ENCODE results near the gene MED25. TPM values are rescaled to one million over a fixed set of nuclear protein-coding genes. Genes with fewer than 3 reads are reported as not detected.

The MED25 gene
- polyA plus RNA-seq, 1 donor from 2014 or later, result 18.9 TPM

DNA sequence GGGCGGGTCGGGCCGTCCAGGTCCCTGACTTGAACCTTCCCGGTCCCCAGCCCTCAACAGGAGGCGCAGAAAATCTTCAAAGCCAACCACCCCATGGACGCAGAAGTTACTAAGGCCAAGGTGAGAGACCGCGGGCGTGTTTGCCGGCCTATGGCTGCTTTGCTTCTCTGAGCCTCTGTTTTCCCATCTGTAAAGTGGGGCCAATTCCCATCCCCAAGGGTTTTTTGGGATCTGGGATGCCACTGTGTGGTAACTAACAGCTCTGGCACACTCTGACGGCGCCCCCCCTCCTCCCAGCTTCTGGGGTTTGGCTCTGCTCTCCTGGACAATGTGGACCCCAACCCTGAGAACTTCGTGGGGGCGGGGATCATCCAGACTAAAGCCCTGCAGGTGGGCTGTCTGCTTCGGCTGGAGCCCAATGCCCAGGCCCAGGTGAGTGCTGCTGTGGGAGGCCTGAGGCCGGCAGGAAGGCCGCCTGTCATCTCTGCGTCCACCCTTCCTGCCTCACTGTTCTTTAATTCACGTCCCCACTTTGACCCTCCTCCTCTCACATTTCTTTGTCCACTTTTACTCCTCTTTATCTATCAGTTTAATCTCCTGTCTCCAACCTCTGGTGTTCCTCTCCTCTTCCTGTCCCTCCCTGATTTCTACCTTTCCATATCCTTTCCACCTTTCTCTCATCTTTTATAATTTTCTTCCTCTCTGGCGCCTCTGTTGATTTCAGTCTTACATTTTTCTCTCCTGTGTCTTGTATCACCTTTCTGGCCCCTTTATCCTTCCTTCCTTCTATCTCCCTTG is 12.1 kb upstream of the MED25 start:
- H3K27me3 ChIP-seq (ENCODE audit: insufficient read depth, low read depth, low read length), result no peaks in the 10 kb centered on the region
- no peak overlapping the region for H2AFZ ChIP-seq (ENCODE audit: low read depth, low read length)
- TF ChIP-seq, protein P1, sequence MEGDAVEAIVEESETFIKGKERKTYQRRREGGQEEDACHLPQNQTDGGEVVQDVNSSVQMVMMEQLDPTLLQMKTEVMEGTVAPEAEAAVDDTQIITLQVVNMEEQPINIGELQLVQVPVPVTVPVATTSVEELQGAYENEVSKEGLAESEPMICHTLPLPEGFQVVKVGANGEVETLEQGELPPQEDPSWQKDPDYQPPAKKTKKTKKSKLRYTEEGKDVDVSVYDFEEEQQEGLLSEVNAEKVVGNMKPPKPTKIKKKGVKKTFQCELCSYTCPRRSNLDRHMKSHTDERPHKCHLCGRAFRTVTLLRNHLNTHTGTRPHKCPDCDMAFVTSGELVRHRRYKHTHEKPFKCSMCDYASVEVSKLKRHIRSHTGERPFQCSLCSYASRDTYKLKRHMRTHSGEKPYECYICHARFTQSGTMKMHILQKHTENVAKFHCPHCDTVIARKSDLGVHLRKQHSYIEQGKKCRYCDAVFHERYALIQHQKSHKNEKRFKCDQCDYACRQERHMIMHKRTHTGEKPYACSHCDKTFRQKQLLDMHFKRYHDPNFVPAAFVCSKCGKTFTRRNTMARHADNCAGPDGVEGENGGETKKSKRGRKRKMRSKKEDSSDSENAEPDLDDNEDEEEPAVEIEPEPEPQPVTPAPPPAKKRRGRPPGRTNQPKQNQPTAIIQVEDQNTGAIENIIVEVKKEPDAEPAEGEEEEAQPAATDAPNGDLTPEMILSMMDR (IDR thresholded peaks at IDR 0.05; ENCODE audit: poor library complexity, severe bottlenecking), result no peak
- no peak for TF ChIP-seq RAD21 (conservative IDR thresholded peaks at IDR 0.05)
- TF ChIP-seq EP300 (conservative IDR thresholded peaks at IDR 0.05; ENCODE audit: poor library complexity, severe bottlenecking), result no peak
- no peak for TF ChIP-seq MXI1 (conservative IDR thresholded peaks at IDR 0.05; ENCODE audit: poor library complexity, severe bottlenecking)
- TF ChIP-seq TAF1 (IDR thresholded peaks at IDR 0.05; ENCODE audit: low read depth), result no peak
- H3K9ac ChIP-seq (ENCODE audit: low read length), result no peak overlapping the region
- H3F3A ChIP-seq (ENCODE audit: insufficient read depth, low read length, poor library complexity, severe bottlenecking), result no peaks in the 10 kb centered on the region
- no peak overlapping the region for H3K4me3 ChIP-seq (ENCODE audit: low read length)
- no peaks in the 10 kb centered on the region for H3K9me2 ChIP-seq (ENCODE audit: insufficient read depth, low read length)
- H3K27ac ChIP-seq (ENCODE audit: low read length), result no peak overlapping the region
- no peaks in the 10 kb centered on the region for H3K9me3 ChIP-seq (ENCODE audit: low read length)
- H3K79me2 ChIP-seq (replicated peaks; ENCODE audit: insufficient read depth, low read length), result no peaks in the 10 kb centered on the region
- no peak overlapping the region for H3K4me2 ChIP-seq (ENCODE audit: low read length)
- no peaks in the 10 kb centered on the region for H4K20me1 ChIP-seq (ENCODE audit: insufficient read depth)
- no peaks in the 10 kb centered on the region for H3K36me3 ChIP-seq (ENCODE audit: insufficient read depth, low read length)

DNA sequence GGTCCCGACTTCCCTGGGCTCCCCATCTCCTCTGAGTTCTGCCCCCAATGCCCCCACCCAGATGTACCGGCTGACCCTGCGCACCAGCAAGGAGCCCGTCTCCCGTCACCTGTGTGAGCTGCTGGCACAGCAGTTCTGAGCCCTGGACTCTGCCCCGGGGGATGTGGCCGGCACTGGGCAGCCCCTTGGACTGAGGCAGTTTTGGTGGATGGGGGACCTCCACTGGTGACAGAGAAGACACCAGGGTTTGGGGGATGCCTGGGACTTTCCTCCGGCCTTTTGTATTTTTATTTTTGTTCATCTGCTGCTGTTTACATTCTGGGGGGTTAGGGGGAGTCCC is 11.5 kb upstream of the MED25 start:
- Histone ChIP-seq H3K9me3 (ENCODE audit: low read length) (no peaks in the 10 kb centered on the region), H3K4me3 (ENCODE audit: low read length) (no peak overlapping the region), H3K36me3 (ENCODE audit: insufficient read depth, low read length) (no peaks in the 10 kb centered on the region), H4K20me1 (ENCODE audit: insufficient read depth) (no peaks in the 10 kb centered on the region), H3K4me2 (ENCODE audit: low read length) (no peak overlapping the region), H2AFZ (ENCODE audit: low read depth, low read length) (no peak overlapping the region), H3K9me2 (ENCODE audit: insufficient read depth, low read length) (no peaks in the 10 kb centered on the region), H3K79me2 (replicated peaks; ENCODE audit: insufficient read depth, low read length) (no peaks in the 10 kb centered on the region), H3F3A (ENCODE audit: insufficient read depth, low read length, poor library complexity, severe bottlenecking) (no peaks in the 10 kb centered on the region), H3K27ac (ENCODE audit: low read length) (no peak overlapping the region), H3K9ac (ENCODE audit: low read length) (no peak overlapping the region), H3K27me3 (ENCODE audit: insufficient read depth, low read depth, low read length) (no peaks in the 10 kb centered on the region)
- TF ChIP-seq EP300 (conservative IDR thresholded peaks at IDR 0.05; ENCODE audit: poor library complexity, severe bottlenecking) (no peak), MXI1 (conservative IDR thresholded peaks at IDR 0.05; ENCODE audit: poor library complexity, severe bottlenecking) (no peak), POLR2AphosphoS5 (IDR thresholded peaks at IDR 0.05) (no peak), TAF1 (IDR thresholded peaks at IDR 0.05; ENCODE audit: low read depth) (no peak), RAD21 (conservative IDR thresholded peaks at IDR 0.05) (no peak), SMC3 (conservative IDR thresholded peaks at IDR 0.05; ENCODE audit: poor library complexity) (no peak), EZH2 (IDR thresholded peaks at IDR 0.05; ENCODE audit: borderline replicate concordance, insufficient read depth, low read length, poor library complexity, severe bottlenecking) (no peak)
- TF ChIP-seq, protein P2, sequence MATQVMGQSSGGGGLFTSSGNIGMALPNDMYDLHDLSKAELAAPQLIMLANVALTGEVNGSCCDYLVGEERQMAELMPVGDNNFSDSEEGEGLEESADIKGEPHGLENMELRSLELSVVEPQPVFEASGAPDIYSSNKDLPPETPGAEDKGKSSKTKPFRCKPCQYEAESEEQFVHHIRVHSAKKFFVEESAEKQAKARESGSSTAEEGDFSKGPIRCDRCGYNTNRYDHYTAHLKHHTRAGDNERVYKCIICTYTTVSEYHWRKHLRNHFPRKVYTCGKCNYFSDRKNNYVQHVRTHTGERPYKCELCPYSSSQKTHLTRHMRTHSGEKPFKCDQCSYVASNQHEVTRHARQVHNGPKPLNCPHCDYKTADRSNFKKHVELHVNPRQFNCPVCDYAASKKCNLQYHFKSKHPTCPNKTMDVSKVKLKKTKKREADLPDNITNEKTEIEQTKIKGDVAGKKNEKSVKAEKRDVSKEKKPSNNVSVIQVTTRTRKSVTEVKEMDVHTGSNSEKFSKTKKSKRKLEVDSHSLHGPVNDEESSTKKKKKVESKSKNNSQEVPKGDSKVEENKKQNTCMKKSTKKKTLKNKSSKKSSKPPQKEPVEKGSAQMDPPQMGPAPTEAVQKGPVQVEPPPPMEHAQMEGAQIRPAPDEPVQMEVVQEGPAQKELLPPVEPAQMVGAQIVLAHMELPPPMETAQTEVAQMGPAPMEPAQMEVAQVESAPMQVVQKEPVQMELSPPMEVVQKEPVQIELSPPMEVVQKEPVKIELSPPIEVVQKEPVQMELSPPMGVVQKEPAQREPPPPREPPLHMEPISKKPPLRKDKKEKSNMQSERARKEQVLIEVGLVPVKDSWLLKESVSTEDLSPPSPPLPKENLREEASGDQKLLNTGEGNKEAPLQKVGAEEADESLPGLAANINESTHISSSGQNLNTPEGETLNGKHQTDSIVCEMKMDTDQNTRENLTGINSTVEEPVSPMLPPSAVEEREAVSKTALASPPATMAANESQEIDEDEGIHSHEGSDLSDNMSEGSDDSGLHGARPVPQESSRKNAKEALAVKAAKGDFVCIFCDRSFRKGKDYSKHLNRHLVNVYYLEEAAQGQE (IDR thresholded peaks at IDR 0.05; ENCODE audit: borderline replicate concordance), result no peak
- TF ChIP-seq, protein P1 (IDR thresholded peaks at IDR 0.05; ENCODE audit: poor library complexity, severe bottlenecking), result no peak
